Vagina (tissue), 2 donors: ENCODE data around the gene NIPSNAP2.

Source experiments
- CTCF ChIP-seq, 3 experiments: fragments of 450-650 bp in 2 of 3; fragments of 200-600 bp in 1 of 3; sonication (generic) in 1 of 3; IDR thresholded peaks; one replicate each; pipeline ENCODE4 v1.5.1; 2017 to 2019; ENCODE audit warnings: antibody characterized with exemption in 3 of 3, mild to moderate bottlenecking in 2 of 3, moderate library complexity in 2 of 3
- POLR2A ChIP-seq, 2 donors: fragments of 450-650 bp; IDR thresholded peaks; one replicate each; pipeline ENCODE4 v1.6.1; 2017; ENCODE audit warnings: antibody characterized with exemption in 2 of 2, mild to moderate bottlenecking in 2 of 2, moderate library complexity in 2 of 2

GRCh38 chr7:56007891-56008290 lies 43.5 kb downstream of the NIPSNAP2 start:
- TF ChIP-seq CTCF (IDR thresholded peaks at IDR 0.05) (no peak), POLR2A (IDR thresholded peaks at IDR 0.05) (no peak)
